H9 (cell line): ENCODE data around the gene FMO2. TPM values are rescaled to one million over a fixed set of nuclear protein-coding genes. Genes with fewer than 3 reads are reported as not detected.

ENCODE experiments used
- DNase-seq: peaks from one replicate; pipeline ENCODE4 v3.0.0-alpha.2; 2017
- H2AFZ ChIP-seq: one replicate; pipeline ENCODE4 v1.6.1; 2013; ENCODE audit warnings: mild to moderate bottlenecking, low read length, control low read depth, moderate library complexity
- H2AK5ac ChIP-seq: 2 replicates; pipeline ENCODE4 v1.6.1; 2013; ENCODE audit warnings: low read length, control low read depth, mixed read lengths; ENCODE audit not compliant: insufficient read length
- H2BK120ac ChIP-seq: one replicate; pipeline ENCODE4 v1.6.1; 2013; ENCODE audit warnings: low read depth, mild to moderate bottlenecking, low read length, control low read depth, inconsistent platforms; ENCODE audit not compliant: poor library complexity, severe bottlenecking
- H2BK12ac ChIP-seq: 2 replicates; pipeline ENCODE4 v1.6.1; 2013; ENCODE audit warnings: low read length, control low read depth, mixed read lengths, low read depth; ENCODE audit not compliant: insufficient read length
- H2BK15ac ChIP-seq: 2 replicates; pipeline ENCODE4 v1.6.1; 2013; ENCODE audit warnings: low read depth, low read length, control low read depth
- H2BK20ac ChIP-seq: one replicate; pipeline ENCODE4 v1.6.1; 2013; ENCODE audit warnings: low read depth, mild to moderate bottlenecking, low read length, control low read depth, inconsistent platforms; ENCODE audit not compliant: poor library complexity, severe bottlenecking
- H2BK5ac ChIP-seq: 2 replicates; pipeline ENCODE4 v1.6.1; 2013; ENCODE audit warnings: low read length, control low read depth, mixed read lengths; ENCODE audit not compliant: insufficient read length
- H3K14ac ChIP-seq: 2 replicates; pipeline ENCODE4 v1.6.1; 2013; ENCODE audit warnings: low read length, control low read depth; ENCODE audit not compliant: insufficient read depth
- H3K18ac ChIP-seq: 2 replicates; pipeline ENCODE4 v1.6.1; 2013; ENCODE audit warnings: low read depth, mild to moderate bottlenecking, mixed read lengths, low read length, control low read depth; ENCODE audit not compliant: insufficient read length
- H3K23ac ChIP-seq: 2 replicates; pipeline ENCODE4 v1.6.1; 2013; ENCODE audit warnings: low read length, control low read depth, mixed read lengths, low read depth; ENCODE audit not compliant: insufficient read length
- H3K23me2 ChIP-seq: 2 replicates; pipeline ENCODE4 v1.6.1; 2013; ENCODE audit warnings: low read depth, mild to moderate bottlenecking, mixed read lengths, low read length, control low read depth; ENCODE audit not compliant: insufficient read length, poor library complexity, severe bottlenecking
- H3K27ac ChIP-seq: 2 replicates; pipeline ENCODE4 v1.5.1; 2013; ENCODE audit warnings: low read length, control low read depth, mixed read lengths, low read depth; ENCODE audit not compliant: insufficient read length
- H3K27me3 ChIP-seq: 2 replicates; pipeline ENCODE4 v1.6.1; 2013; ENCODE audit warnings: low read length, control low read depth, inconsistent platforms; ENCODE audit not compliant: insufficient read depth
- H3K4ac ChIP-seq: 2 replicates; pipeline ENCODE4 v1.6.1; 2013; ENCODE audit warnings: low read depth, mild to moderate bottlenecking, control low read depth, inconsistent platforms, low read length, moderate library complexity
- H3K4me1 ChIP-seq: 2 replicates; pipeline ENCODE4 v1.6.1; 2013; ENCODE audit warnings: low read length, control low read depth, inconsistent platforms; ENCODE audit not compliant: insufficient read depth
- H3K4me2 ChIP-seq: 2 replicates; pipeline ENCODE4 v1.6.1; 2013; ENCODE audit warnings: low read length, control low read depth, mixed read lengths; ENCODE audit not compliant: insufficient read length, insufficient read depth
- H3K56ac ChIP-seq: 2 replicates; pipeline ENCODE4 v1.6.1; 2013; ENCODE audit warnings: low read depth, mild to moderate bottlenecking, mixed read lengths, low read length, control low read depth; ENCODE audit not compliant: insufficient read length
- H3K79me1 ChIP-seq: 2 replicates; pipeline ENCODE4 v1.6.1; 2013; ENCODE audit warnings: low read depth, mild to moderate bottlenecking, moderate library complexity, low read length, control low read depth, inconsistent platforms; ENCODE audit not compliant: insufficient read depth, poor library complexity, severe bottlenecking
- H3K79me2 ChIP-seq: 2 replicates; pipeline ENCODE4 v1.6.1; 2013; ENCODE audit warnings: low read length, control low read depth, inconsistent platforms; ENCODE audit not compliant: insufficient read depth
- H3K9ac ChIP-seq: 2 replicates; pipeline ENCODE4 v1.6.1; 2013; ENCODE audit warnings: low read length, control low read depth, mixed read lengths; ENCODE audit not compliant: insufficient read length; ENCODE audit errors: extremely low read depth
- H3K9me3 ChIP-seq: one replicate; pipeline ENCODE4 v1.6.1; 2013; ENCODE audit warnings: low read depth, low read length, inconsistent platforms; ENCODE audit not compliant: control insufficient read depth
- H3T11ph ChIP-seq: one replicate; pipeline ENCODE4 v1.6.1; 2013; ENCODE audit warnings: mild to moderate bottlenecking, low read length, control low read depth, inconsistent platforms
- H4K20me1 ChIP-seq: one replicate; pipeline ENCODE4 v1.6.1; 2013; ENCODE audit not compliant: control insufficient read depth, insufficient read length, insufficient read depth
- H4K5ac ChIP-seq: 2 replicates; pipeline ENCODE4 v1.6.1; 2013; ENCODE audit warnings: low read depth, mild to moderate bottlenecking, mixed read lengths, low read length, control low read depth; ENCODE audit not compliant: insufficient read length
- H4K8ac ChIP-seq: replicated peaks from 2 replicates; pipeline ENCODE4 v1.6.1; 2013; ENCODE audit warnings: low read length, control low read depth, mixed read lengths, low read depth; ENCODE audit not compliant: insufficient read length
- H4K91ac ChIP-seq: 2 replicates; pipeline ENCODE4 v1.6.1; 2013; ENCODE audit warnings: low read depth, mild to moderate bottlenecking, moderate library complexity, mixed read lengths, low read length, control low read depth; ENCODE audit not compliant: insufficient read length
- H3K27ac Mint-ChIP-seq, 3 experiments: 2 replicates in 2 of 3; 3 replicates in 1 of 3; pipeline ENCODE4 v1.8.0; 2020 to 2021; ENCODE audit warnings: mixed read lengths in 3 of 3, mild to moderate bottlenecking in 1 of 3, moderate library complexity in 1 of 3
- H3K27me3 Mint-ChIP-seq: 2 replicates; pipeline ENCODE4 v1.8.0; 2021; ENCODE audit warnings: low read depth, mild to moderate bottlenecking, moderate library complexity, mixed read lengths
- H3K36me3 Mint-ChIP-seq, 3 experiments: 2 replicates in 2 of 3; 3 replicates in 1 of 3; pipeline ENCODE4 v1.8.0; 2020 to 2021; ENCODE audit warnings: low read depth in 3 of 3, mixed read lengths in 3 of 3; ENCODE audit not compliant: insufficient read depth in 1 of 3
- H3K4me1 Mint-ChIP-seq, 2 experiments: 2 replicates each; pipeline ENCODE4 v1.8.0; 2020; ENCODE audit warnings: mixed read lengths in 2 of 2
- H3K4me3 Mint-ChIP-seq, 2 experiments: 2 replicates in 1 of 2; 3 replicates in 1 of 2; pipeline ENCODE4 v1.8.0; 2020 to 2021; ENCODE audit warnings: mild to moderate bottlenecking in 2 of 2, mixed read lengths in 2 of 2, moderate library complexity in 1 of 2
- H3K9me3 Mint-ChIP-seq, 2 experiments: 2 replicates in 1 of 2; 3 replicates in 1 of 2; pipeline ENCODE4 v1.8.0; 2020; ENCODE audit warnings: mild to moderate bottlenecking in 2 of 2, mixed read lengths in 2 of 2, moderate library complexity in 1 of 2
- CTCF ChIP-seq: fragments of 200-600 bp; sonication (generic); conservative IDR thresholded peaks from 3 replicates; pipeline ENCODE4 v1.8.0; 2021; ENCODE audit warnings: antibody characterized with exemption, mild to moderate bottlenecking
- WGBS: extraction: QIAGEN DNeasy Blood & Tissue Kit; methylation state at CpG from one replicate; pipeline ENCODE4 v1.1.7; 2013; ENCODE audit warnings: missing lambda C conversion rate, low lambda C conversion rate, mixed read lengths; ENCODE audit not compliant: insufficient read length; ENCODE audit errors: extremely low coverage; 5-methylcytosine and 5-hydroxymethylcytosine counted together
- total RNA-seq: library from RNA; stranded (reverse); gene quantifications from 2 replicates; pipeline ENCODE4 v1.2.1, GENCODE V29; 2021

The FMO2 gene
- total RNA-seq, 1 experiment from 2014 or later = not detected

- Histone ChIP-seq H3T11ph (no peak overlapping the region), H3K4me2 (no peak overlapping the region)
Observed at GRCh38 chr1:171218661-171219060, 33.6 kb downstream of the FMO2 start.

More at GRCh38 chr1:171218661-171219060, 33.6 kb downstream of the FMO2 start:
- no peak overlapping the region for H2BK5ac ChIP-seq
- H3K23ac ChIP-seq = no peak overlapping the region
- no peak for TF ChIP-seq CTCF
- H3K4ac ChIP-seq = no peak overlapping the region
- H3K79me1 ChIP-seq = no peaks in the 10 kb centered on the region
- Mint-ChIP-seq H3K9me3 (peaks cover 15% of the 10 kb centered on the region in 2 experiments; a peak in 4 of 5 replicates), H3K27ac (peak overlapping the region; percentile 56 to 90 (median 59); a peak in 4 of 7 replicates), H3K27me3 (no peaks in the 10 kb centered on the region; the same call in 1 of the 2 replicates), H3K36me3 (peaks cover 11 to 20% (median 12%) of the 10 kb centered on the region in 3 experiments; a peak in 6 of 7 replicates), H3K4me1 (peaks cover 53 to 54% of the 10 kb centered on the region in 2 experiments), H3K4me3 (peak overlapping the region in 1 of 2 experiments; percentile 8; a peak in 1 of 5 replicates)
- H3K18ac ChIP-seq = no peak overlapping the region
- H2BK15ac ChIP-seq = no peak overlapping the region
- H3K27ac ChIP-seq = no peak overlapping the region
- H3K4me1 ChIP-seq = peaks cover 14% of the 10 kb centered on the region; the same call in 1 of the 2 replicates
- H3K27me3 ChIP-seq = no peaks in the 10 kb centered on the region
- H3K9me3 ChIP-seq = no peaks in the 10 kb centered on the region
- no peak overlapping the region for H2BK120ac ChIP-seq
- H3K56ac ChIP-seq = no peak overlapping the region
- H3K9ac ChIP-seq = no peak overlapping the region
- H4K20me1 ChIP-seq = no peaks in the 10 kb centered on the region
- H2BK20ac ChIP-seq = no peak overlapping the region
- no peaks in the 10 kb centered on the region for H3K79me2 ChIP-seq
- H2AFZ ChIP-seq = no peak overlapping the region
- DNase-seq = peak; percentile 39
- no peak overlapping the region for H4K5ac ChIP-seq
- H4K8ac ChIP-seq = no peak overlapping the region
- H3K23me2 ChIP-seq = peaks cover 6% of the 10 kb centered on the region
- no peak overlapping the region for H2BK12ac ChIP-seq
- no peak overlapping the region for H2AK5ac ChIP-seq
- no peak overlapping the region for H3K14ac ChIP-seq
- no peak overlapping the region for H4K91ac ChIP-seq
- WGBS = no CpG with 5 or more reads among the region's 1 CpG
